NCI-H1417 (cell line): ENCODE data around the gene BICC1.

Experiments
- DNase-seq, 3 experiments: peaks; one replicate each; lab custom pipeline; 2025; lab: John Stamatoyannopoulos, UW

BICC1 gene

DNA sequence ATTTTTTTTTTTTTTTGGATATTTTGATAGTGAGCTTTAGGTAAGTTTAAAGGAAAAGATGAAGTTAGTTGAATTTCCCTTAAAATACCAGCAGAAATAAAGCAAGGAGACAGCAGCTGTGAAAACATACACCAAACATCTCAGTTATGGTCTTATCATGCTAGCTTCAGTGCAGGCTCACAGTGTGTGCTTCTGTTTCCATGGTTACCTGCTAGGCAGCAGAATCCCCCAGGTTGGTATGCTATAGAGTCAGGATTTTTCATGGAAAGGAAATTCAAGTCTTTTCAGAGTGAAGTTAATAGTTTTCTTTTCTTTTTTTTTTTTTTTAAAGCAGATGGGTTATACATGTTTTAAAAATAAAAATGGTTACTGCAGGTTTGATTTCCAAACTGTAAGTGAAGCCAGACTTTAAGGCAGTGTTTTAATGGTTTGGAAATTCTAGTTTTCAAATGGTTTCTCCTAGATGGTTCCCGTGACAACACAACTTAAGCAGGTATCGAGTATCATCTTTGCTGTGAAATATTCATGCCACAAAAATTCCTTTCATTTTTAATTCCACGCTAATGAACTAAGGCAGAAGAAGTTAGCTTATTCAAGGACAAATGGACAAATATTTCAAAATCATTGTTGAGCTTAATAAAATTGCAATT, 230.9 kb downstream of the BICC1 start:
- DNase-seq, result peak in 2 of 3 experiments; percentile 1 to 70

GRCh38 chr10:58746474-58747185, 234.0 kb downstream of the BICC1 start:
- DNase-seq, result peak in 1 of 3 experiments; percentile 3

- DNase-seq, result no peak
Measured at GRCh38 chr10:58747687-58748086, 235.0 kb downstream of the BICC1 start.

DNA sequence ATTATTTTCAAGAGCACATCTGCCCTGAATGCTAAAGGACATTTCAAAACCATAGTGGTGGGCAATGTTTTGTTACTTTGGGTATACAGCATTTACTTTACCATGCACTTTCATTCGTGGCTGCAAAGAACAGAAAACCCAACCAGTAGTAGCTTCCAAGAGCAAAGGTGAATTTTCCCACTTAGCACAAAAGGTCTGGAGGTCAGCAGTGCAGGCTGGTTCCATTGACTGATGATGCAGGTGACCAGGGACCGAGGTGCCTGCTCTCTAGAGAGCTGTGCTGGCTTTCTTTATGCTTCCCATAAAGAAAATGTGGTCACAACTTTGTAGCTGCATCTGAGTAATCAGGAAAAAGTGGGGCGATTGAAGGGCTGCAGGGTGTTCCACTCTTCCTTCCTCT, 240.0 kb downstream of the BICC1 start:
- no peak for DNase-seq

GRCh38 chr10:58753425-58753824, 240.8 kb downstream of the BICC1 start:
- DNase-seq, result no peak

DNA sequence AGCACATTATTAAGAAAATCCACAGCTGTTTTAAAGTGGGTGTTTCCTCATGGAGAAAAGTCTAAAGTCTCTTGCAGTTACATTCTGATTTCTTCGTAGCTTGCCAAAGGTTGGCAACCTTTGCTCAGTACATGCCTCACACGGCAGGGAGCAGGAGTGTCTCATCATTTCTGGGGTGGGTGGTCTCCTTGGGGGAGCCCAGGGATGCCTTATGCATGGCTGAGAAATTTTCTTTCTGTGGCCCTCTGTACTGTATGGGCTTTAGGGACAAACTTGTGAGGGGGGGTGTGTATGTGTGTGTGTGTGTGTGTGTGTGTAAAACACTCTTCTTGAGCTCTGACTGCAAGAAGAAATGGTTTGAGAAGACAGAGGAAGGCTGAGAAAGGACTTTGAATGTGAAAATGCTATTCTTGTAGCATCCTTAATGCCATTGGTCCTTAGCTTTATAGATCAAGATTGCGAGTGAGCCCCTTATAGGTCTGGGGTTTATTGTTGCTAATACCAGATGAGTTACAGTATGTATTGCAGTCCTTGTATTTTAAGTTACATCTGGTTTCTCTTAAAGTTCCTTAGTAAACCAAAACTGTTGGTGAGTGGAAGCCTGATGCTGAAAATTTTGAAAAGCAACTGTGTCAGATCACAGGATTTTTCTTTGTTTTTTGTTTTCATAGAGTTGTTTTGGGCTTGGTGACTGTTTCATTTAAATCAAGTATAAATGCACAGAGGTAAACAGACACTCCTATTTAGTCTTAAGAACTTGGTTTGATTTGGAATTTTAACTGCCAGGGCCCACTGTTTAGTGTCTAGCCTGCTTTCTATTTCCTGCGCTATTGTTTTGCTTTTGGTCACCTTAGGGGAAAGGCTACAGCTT, 242.0 kb downstream of the BICC1 start:
- DNase-seq, result no peak

DNA sequence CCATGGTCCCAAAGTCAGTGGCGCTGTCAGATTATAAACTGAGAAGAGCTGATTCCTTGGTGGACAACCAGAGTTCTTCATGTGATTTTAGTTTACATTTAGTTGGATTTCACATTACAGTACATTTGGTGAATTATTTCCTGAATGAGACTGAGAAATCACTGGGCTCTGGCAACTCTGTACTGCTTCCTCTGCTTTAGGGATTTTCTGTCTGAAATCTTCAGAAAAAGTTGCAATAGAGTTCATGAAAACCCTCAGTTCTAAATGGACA, 242.6 kb downstream of the BICC1 start:
- no peak for DNase-seq

DNA sequence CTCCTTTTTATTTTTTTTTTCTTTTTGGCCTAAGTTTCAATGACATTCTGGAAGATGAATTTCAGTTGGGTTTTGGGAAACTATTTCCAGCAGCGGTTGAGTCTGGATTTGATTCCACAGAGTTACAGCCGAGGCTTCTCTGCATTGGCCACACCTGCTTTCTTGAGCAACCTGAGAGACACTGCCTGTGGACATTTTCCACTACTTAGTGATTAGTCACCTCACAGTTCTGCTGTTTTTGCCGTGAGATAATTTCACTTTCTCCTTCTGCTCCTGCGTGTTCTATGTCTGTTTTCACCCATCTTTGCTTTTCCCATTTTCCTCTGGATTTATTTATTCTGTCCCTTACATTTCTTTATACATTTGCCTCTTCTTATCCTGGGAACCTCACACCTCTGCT, 243.0 kb downstream of the BICC1 start:
- DNase-seq, result no peak

- DNase-seq, result peak in 1 of 3 experiments; percentile 15
Measured at GRCh38 chr10:58756130-58756719, 243.6 kb downstream of the BICC1 start.

DNA sequence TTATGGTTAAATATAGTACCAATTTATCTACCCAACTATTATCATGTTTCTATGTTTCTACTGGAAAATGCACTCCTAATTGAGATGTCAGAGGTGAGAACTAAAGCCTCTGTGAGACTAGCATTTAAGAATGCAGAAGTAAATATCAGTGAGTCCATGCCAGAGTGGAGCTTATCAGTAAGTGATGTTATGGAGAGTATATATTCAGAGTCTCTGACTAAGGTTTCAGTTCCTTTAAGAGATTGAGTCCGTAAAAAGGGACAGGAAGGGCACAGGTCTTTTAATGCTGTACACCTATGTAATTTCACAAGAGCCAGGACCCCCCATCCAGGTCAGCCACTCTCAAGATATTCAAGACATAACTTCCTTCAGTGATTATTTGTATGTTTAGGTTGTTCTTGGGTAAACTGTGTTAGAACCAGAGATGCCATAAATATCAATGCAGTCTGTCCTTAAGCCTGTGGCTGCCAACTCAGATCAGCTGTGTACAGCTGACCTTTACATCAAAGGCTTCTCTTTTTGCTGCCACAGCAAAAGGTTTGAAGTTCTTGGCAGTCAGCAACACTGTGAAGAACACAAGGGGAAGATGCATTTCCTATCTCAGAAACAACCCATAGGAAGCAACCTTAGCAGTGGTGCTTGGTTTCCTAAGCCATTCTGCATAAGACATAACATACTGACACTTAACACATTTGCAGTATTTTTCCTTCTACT, 244.8 kb downstream of the BICC1 start:
- no peak for DNase-seq

- no peak for DNase-seq
Measured at GRCh38 chr10:58758321-58758720, 245.6 kb downstream of the BICC1 start.

- no peak for DNase-seq
Measured at GRCh38 chr10:58764087-58764747, 251.5 kb downstream of the BICC1 start.

DNA sequence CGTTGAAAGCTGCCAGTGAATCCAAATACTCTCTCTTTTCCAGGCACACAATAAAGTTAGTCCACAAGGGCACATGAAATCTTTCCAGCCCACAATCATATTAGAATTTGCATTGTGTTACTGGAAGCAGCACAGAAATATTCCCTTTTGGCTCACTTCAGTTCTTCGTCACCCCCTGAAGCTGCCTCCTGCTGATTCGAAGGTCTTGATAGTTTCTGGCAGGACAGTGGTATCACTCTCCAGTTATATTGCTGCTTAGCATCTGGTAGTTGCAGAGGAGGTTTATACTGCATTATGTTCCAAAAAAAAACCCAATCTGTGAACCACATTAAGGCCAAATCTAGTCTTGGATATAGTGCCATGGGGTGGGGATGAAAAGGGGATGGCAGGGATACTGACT, 253.2 kb downstream of the BICC1 start:
- DNase-seq, result no peak

GRCh38 chr10:58767652-58768051, 255.0 kb downstream of the BICC1 start:
- no peak for DNase-seq

GRCh38 chr10:58771863-58772262, 259.2 kb downstream of the BICC1 start:
- no peak for DNase-seq

GRCh38 chr10:58772758-58773157, 260.1 kb downstream of the BICC1 start:
- DNase-seq, result no peak

DNA sequence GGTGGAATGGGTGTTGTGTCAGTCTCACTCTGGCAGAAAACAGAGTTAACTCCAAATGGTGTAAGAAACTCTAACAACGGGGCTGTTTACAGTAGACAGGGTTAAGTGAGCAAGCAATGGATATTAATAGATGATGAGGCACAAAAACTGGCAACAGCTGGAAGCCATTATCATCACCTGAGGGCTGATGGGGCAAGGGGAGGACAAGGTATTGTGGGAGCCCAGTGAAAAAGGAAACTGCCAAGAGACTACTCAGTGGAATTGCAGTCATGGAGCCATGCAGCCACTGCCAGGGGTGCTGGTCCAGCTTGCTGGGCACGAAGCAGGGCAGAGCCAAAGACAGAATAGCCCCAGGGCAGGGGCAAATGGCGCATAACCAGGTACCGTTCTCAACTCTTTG, 260.7 kb downstream of the BICC1 start:
- DNase-seq, result no peak

GRCh38 chr10:58773944-58774343, 261.3 kb downstream of the BICC1 start:
- no peak for DNase-seq

GRCh38 chr10:58775960-58776567, 263.4 kb downstream of the BICC1 start:
- no peak for DNase-seq

GRCh38 chr10:58776568-58777318, 264.1 kb downstream of the BICC1 start:
- no peak for DNase-seq
